ENCODE results near the gene DCAF7. TPM values are rescaled to one million over a fixed set of nuclear protein-coding genes. Genes with fewer than 3 reads are reported as not detected.

The DCAF7 gene
- total and polyA plus RNA-seq, 2 of the 4 experiments (the other 2 are of a cell fraction), result 40.9 to 52.8 TPM

DNA sequence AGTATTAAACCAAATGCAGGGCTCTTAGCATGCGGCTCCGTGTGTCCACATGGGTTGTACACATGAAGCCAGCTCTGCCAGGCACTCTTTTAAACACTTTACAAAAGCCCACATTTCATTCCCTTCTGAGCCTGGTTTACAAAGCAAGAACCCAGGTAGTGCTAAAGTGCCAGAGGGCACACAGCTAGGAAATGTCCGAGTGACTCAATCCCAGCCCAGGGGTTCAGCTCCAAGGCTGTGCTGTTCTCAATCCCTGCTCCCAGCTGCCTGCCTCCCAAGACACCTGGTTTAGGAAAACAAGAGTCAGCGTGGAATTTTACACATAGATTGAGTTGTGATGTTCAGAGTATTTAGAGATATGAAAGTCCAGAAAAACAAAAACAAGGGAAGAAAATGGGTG, 13.3 kb upstream of the DCAF7 start:
- CTCF ChIA-PET, result no interaction called here
- H2BK5ac ChIP-seq (ENCODE audit: low read depth, low read length, poor library complexity, severe bottlenecking), result no peak overlapping the region
- no peaks in the 10 kb centered on the region for H3K36me3 ChIP-seq (ENCODE audit: control insufficient read depth, insufficient read depth, low read length)
- no peaks in the 10 kb centered on the region for H3K9me3 ChIP-seq (ENCODE audit: control insufficient read depth, insufficient read depth, low read length)
- H4K5ac ChIP-seq (ENCODE audit: low read depth, low read length), result no peak overlapping the region
- TF ChIP-seq RCOR1 (IDR thresholded peaks at IDR 0.05; ENCODE audit: insufficient replicate concordance, low read length) (no peak), MXI1 (IDR thresholded peaks at IDR 0.05; ENCODE audit: borderline replicate concordance, low read depth, low read length) (no peak), SMC3 (IDR thresholded peaks at IDR 0.05; ENCODE audit: low read depth, low read length) (no peak), CEBPB (IDR thresholded peaks at IDR 0.05; ENCODE audit: low read depth, low read length) (no peak), RFX5 (IDR thresholded peaks at IDR 0.05; ENCODE audit: low read depth, low read length) (no peak), POLR2A (IDR thresholded peaks at IDR 0.05; ENCODE audit: low read depth, low read length) (no peak), MAZ (IDR thresholded peaks at IDR 0.05; ENCODE audit: borderline replicate concordance, low read depth, low read length) (no peak), FOS (IDR thresholded peaks at IDR 0.05; ENCODE audit: low read depth, low read length) (no peak), MAFK (IDR thresholded peaks at IDR 0.05; ENCODE audit: low read depth, low read length) (no peak), RAD21 (IDR thresholded peaks at IDR 0.05; ENCODE audit: low read length) (no peak), NFE2L2 (IDR thresholded peaks at IDR 0.05; ENCODE audit: low read depth, low read length) (no peak)
- TF ChIP-seq, protein P1, sequence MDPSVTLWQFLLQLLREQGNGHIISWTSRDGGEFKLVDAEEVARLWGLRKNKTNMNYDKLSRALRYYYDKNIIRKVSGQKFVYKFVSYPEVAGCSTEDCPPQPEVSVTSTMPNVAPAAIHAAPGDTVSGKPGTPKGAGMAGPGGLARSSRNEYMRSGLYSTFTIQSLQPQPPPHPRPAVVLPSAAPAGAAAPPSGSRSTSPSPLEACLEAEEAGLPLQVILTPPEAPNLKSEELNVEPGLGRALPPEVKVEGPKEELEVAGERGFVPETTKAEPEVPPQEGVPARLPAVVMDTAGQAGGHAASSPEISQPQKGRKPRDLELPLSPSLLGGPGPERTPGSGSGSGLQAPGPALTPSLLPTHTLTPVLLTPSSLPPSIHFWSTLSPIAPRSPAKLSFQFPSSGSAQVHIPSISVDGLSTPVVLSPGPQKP (IDR thresholded peaks at IDR 0.05; ENCODE audit: borderline replicate concordance, low read depth, low read length), result no peak
- TF ChIP-seq, protein P2, sequence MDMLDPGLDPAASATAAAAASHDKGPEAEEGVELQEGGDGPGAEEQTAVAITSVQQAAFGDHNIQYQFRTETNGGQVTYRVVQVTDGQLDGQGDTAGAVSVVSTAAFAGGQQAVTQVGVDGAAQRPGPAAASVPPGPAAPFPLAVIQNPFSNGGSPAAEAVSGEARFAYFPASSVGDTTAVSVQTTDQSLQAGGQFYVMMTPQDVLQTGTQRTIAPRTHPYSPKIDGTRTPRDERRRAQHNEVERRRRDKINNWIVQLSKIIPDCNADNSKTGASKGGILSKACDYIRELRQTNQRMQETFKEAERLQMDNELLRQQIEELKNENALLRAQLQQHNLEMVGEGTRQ (IDR thresholded peaks at IDR 0.05; ENCODE audit: low read depth, low read length), result no peak
- TF ChIP-seq, protein P3, sequence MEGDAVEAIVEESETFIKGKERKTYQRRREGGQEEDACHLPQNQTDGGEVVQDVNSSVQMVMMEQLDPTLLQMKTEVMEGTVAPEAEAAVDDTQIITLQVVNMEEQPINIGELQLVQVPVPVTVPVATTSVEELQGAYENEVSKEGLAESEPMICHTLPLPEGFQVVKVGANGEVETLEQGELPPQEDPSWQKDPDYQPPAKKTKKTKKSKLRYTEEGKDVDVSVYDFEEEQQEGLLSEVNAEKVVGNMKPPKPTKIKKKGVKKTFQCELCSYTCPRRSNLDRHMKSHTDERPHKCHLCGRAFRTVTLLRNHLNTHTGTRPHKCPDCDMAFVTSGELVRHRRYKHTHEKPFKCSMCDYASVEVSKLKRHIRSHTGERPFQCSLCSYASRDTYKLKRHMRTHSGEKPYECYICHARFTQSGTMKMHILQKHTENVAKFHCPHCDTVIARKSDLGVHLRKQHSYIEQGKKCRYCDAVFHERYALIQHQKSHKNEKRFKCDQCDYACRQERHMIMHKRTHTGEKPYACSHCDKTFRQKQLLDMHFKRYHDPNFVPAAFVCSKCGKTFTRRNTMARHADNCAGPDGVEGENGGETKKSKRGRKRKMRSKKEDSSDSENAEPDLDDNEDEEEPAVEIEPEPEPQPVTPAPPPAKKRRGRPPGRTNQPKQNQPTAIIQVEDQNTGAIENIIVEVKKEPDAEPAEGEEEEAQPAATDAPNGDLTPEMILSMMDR (conservative IDR thresholded peaks at IDR 0.05; ENCODE audit: low read depth, low read length), result no peak
- no peak overlapping the region for H3K4me2 ChIP-seq (ENCODE audit: low read depth, low read length)
- H3K9me1 ChIP-seq (ENCODE audit: insufficient read depth, low read length), result no peaks in the 10 kb centered on the region
- no peaks in the 10 kb centered on the region for H4K20me1 ChIP-seq (ENCODE audit: insufficient read depth, low read length)
- H3K27ac ChIP-seq (ENCODE audit: insufficient read depth, low read length), result no peak overlapping the region
- dilution Hi-C loops (cut with HindIII; ENCODE audit: low sequenced_read_pairs, unreplicated experiment) (no loop called here), in situ Hi-C loops (cut with MboI; ENCODE audit: low sequenced_read_pairs) (no loop called here), intact Hi-C loops (cut with micrococcal nuclease) (no loop called here)
- H3K4ac ChIP-seq (ENCODE audit: low read depth, low read length), result no peak overlapping the region
- H4K8ac ChIP-seq (ENCODE audit: low read depth in 2 of 2, low read length in 2 of 2), result no peak overlapping the region
- no peak overlapping the region for H3K9ac ChIP-seq (ENCODE audit: low read depth, low read length)
- no peak overlapping the region for H3K18ac ChIP-seq (ENCODE audit: low read depth, low read length)
- ATAC-seq (ENCODE audit: low read depth), result no peak
- no peak for DNase-seq
- WGBS, 2 experiments (ENCODE audit: extremely low coverage in 2 of 2, insufficient read length in 1 of 2), result 71% methylated on average over 1 of the region's 4 CpGs; no CpG with 5 or more reads in 1 of the 2 experiments
- H3K4me1 ChIP-seq (ENCODE audit: control insufficient read depth, insufficient read depth, low read length), result peaks cover 3% of the 10 kb centered on the region; the same call in 1 of the 2 replicates
- H2BK120ac ChIP-seq (ENCODE audit: low read depth, low read length), result no peak overlapping the region
- H3K4me3 ChIP-seq (ENCODE audit: insufficient read depth, low read depth, low read length), result no peak overlapping the region
- H3K27me3 ChIP-seq (ENCODE audit: control insufficient read depth, insufficient read depth, low read length), result peaks cover 62% of the 10 kb centered on the region
- no peak overlapping the region for H4K91ac ChIP-seq (ENCODE audit: insufficient read depth, low read depth, low read length)
- no peak overlapping the region for H2AFZ ChIP-seq (replicated peaks; ENCODE audit: low read length, poor library complexity)
- no peak overlapping the region for H2BK15ac ChIP-seq (ENCODE audit: low read depth, low read length)
- H3K56ac ChIP-seq (ENCODE audit: extremely low read depth, insufficient read depth, low read length), result no peak overlapping the region
- POLR2A ChIA-PET (ENCODE audit: unreplicated experiment), result no interaction called here
- no peak overlapping the region for H2BK20ac ChIP-seq (ENCODE audit: low read depth, low read length)
- H2AK9ac ChIP-seq (replicated peaks; ENCODE audit: low read depth, low read length, poor library complexity), result no peak overlapping the region
- H3K79me1 ChIP-seq (ENCODE audit: low read depth in 1 of 2, low read length in 2 of 2), result no peaks in the 10 kb centered on the region
- no TSS peak for BruUV-seq (replicated peaks)
- no peak overlapping the region for H3K14ac ChIP-seq (replicated peaks; ENCODE audit: low read depth, low read length)
- H2AK5ac ChIP-seq (ENCODE audit: low read depth, low read length), result no peak overlapping the region
- no peak overlapping the region for H3K23ac ChIP-seq (ENCODE audit: low read depth, low read length)

Measured in IMR-90 (cell line).